ENCODE results near the gene TMEM178B.

Gene TMEM178B

GRCh38 chr7:141468341-141468740 lies 394.5 kb downstream of the TMEM178B start:
- no peak for DNase-seq (ENCODE audit: low read depth)

- DNase-seq (ENCODE audit: low read depth): no peak
Measured at GRCh38 chr7:141475679-141476078, 401.8 kb downstream of the TMEM178B start.

GRCh38 chr7:141477865-141478264 lies 404.0 kb downstream of the TMEM178B start:
- peak; percentile 22 for DNase-seq (ENCODE audit: low read depth)

GRCh38 chr7:141478845-141479244 lies 405.0 kb downstream of the TMEM178B start:
- no peak for DNase-seq (ENCODE audit: low read depth)

GRCh38 chr7:141480953-141481352 lies 407.1 kb downstream of the TMEM178B start:
- DNase-seq (ENCODE audit: low read depth): no peak

- no peak for DNase-seq (ENCODE audit: low read depth)
Measured at GRCh38 chr7:141481971-141482370, 408.1 kb downstream of the TMEM178B start.

GRCh38 chr7:141483044-141483443 lies 409.2 kb downstream of the TMEM178B start:
- DNase-seq (ENCODE audit: low read depth): no peak

- DNase-seq (ENCODE audit: low read depth): no peak
Measured at GRCh38 chr7:141484907-141485306, 411.0 kb downstream of the TMEM178B start.

GRCh38 chr7:141486959-141487358 lies 413.1 kb downstream of the TMEM178B start:
- DNase-seq (ENCODE audit: low read depth): no peak

GRCh38 chr7:141490474-141490873 lies 416.6 kb downstream of the TMEM178B start:
- DNase-seq (ENCODE audit: low read depth): no peak

GRCh38 chr7:141495057-141495456 lies 421.2 kb downstream of the TMEM178B start:
- DNase-seq (ENCODE audit: low read depth): no peak

- DNase-seq (ENCODE audit: low read depth): no peak
Measured at GRCh38 chr7:141497391-141497790, 423.5 kb downstream of the TMEM178B start.

GRCh38 chr7:141500608-141501007 lies 426.7 kb downstream of the TMEM178B start:
- no peak for DNase-seq (ENCODE audit: low read depth)

GRCh38 chr7:141501451-141501850 lies 427.6 kb downstream of the TMEM178B start:
- DNase-seq (ENCODE audit: low read depth): no peak

GRCh38 chr7:141511316-141511675 lies 437.4 kb downstream of the TMEM178B start:
- DNase-seq (ENCODE audit: low read depth): no peak

GRCh38 chr7:141511676-141512396 lies 438.0 kb downstream of the TMEM178B start:
- DNase-seq (ENCODE audit: low read depth): no peak

- DNase-seq (ENCODE audit: low read depth): no peak
Measured at GRCh38 chr7:141512597-141512996, 438.7 kb downstream of the TMEM178B start.

GRCh38 chr7:141513720-141514119 lies 439.9 kb downstream of the TMEM178B start:
- no peak for DNase-seq (ENCODE audit: low read depth)

GRCh38 chr7:141515941-141516340 lies 442.1 kb downstream of the TMEM178B start:
- DNase-seq (ENCODE audit: low read depth): no peak

- no peak for DNase-seq (ENCODE audit: low read depth)
Measured at GRCh38 chr7:141519623-141520022, 445.8 kb downstream of the TMEM178B start.

- no peak for DNase-seq (ENCODE audit: low read depth)
Measured at GRCh38 chr7:141522657-141523342, 448.9 kb downstream of the TMEM178B start.

GRCh38 chr7:141525973-141526514 lies 452.2 kb downstream of the TMEM178B start:
- DNase-seq (ENCODE audit: low read depth): no peak

GRCh38 chr7:141527076-141527475 lies 453.2 kb downstream of the TMEM178B start:
- no peak for DNase-seq (ENCODE audit: low read depth)

Data from EH (cell line).